Measurements from ENCODE around the gene NFKBIL1.

Gene NFKBIL1

GRCh38 chr6:31559606-31559957, 12.2 kb downstream of the NFKBIL1 start:
- H3K4me3 ChIP-seq (ENCODE audit: low read depth, low read length) = no peak overlapping the region

- H3K4me3 ChIP-seq (ENCODE audit: low read depth, low read length) = no peak overlapping the region
Observed at GRCh38 chr6:31559958-31560696, 12.7 kb downstream of the NFKBIL1 start.

GRCh38 chr6:31560697-31561058, 13.3 kb downstream of the NFKBIL1 start:
- no peak overlapping the region for H3K4me3 ChIP-seq (ENCODE audit: low read depth, low read length)

- H3K4me3 ChIP-seq (ENCODE audit: low read depth, low read length) = no peak overlapping the region
Observed at GRCh38 chr6:31567531-31568370, 20.3 kb downstream of the NFKBIL1 start.

- H3K4me3 ChIP-seq (ENCODE audit: low read depth, low read length) = no peak overlapping the region
Observed at GRCh38 chr6:31568537-31568961, 21.1 kb downstream of the NFKBIL1 start.

- H3K4me3 ChIP-seq (ENCODE audit: low read depth, low read length) = no peak overlapping the region
Observed at GRCh38 chr6:31569861-31570536, 22.6 kb downstream of the NFKBIL1 start.

- no peak within 1 kb of the TSS for H3K4me3 ChIP-seq (ENCODE audit: low read depth, low read length)
Observed at GRCh38 chr6:31572041-31572911, 24.9 kb downstream of the NFKBIL1 start, which contains the start of gene LTA. Gene LTA, plus strand, starts transcription at chr6:31572289. Its CDS starts 454 bp downstream, at chr6:31572743.

GRCh38 chr6:31573239-31574105, 26.1 kb downstream of the NFKBIL1 start:
- H3K4me3 ChIP-seq (ENCODE audit: low read depth, low read length) = no peak overlapping the region

GRCh38 chr6:31574106-31575061, 27.0 kb downstream of the NFKBIL1 start:
- no peak overlapping the region for H3K4me3 ChIP-seq (ENCODE audit: low read depth, low read length)

GRCh38 chr6:31575335-31575901, 28.0 kb downstream of the NFKBIL1 start, which contains the start of gene TNF:
Gene TNF, plus strand, starts transcription at chr6:31575565. Its CDS starts 177 bp downstream, at chr6:31575742.
- H3K4me3 ChIP-seq (ENCODE audit: low read depth, low read length) = no peak within 1 kb of the TSS

GRCh38 chr6:31575952-31576685, 28.7 kb downstream of the NFKBIL1 start:
- no peak overlapping the region for H3K4me3 ChIP-seq (ENCODE audit: low read depth, low read length)

- H3K4me3 ChIP-seq (ENCODE audit: low read depth, low read length) = no peak overlapping the region
Observed at GRCh38 chr6:31576897-31577578, 29.6 kb downstream of the NFKBIL1 start.

GRCh38 chr6:31577579-31577966, 30.2 kb downstream of the NFKBIL1 start:
- no peak overlapping the region for H3K4me3 ChIP-seq (ENCODE audit: low read depth, low read length)

- H3K4me3 ChIP-seq (ENCODE audit: low read depth, low read length) = no peak overlapping the region
Observed at GRCh38 chr6:31578184-31579118, 31.0 kb downstream of the NFKBIL1 start.

GRCh38 chr6:31579119-31579505, 31.7 kb downstream of the NFKBIL1 start:
- H3K4me3 ChIP-seq (ENCODE audit: low read depth, low read length) = no peak overlapping the region
